ENCODE measurements around the gene CCDC97. TPM values are rescaled to one million over a fixed set of nuclear protein-coding genes. Genes with fewer than 3 reads are reported as not detected.

The CCDC97 gene
- total RNA-seq, 1 experiment from 2014 or later = 39.4 TPM

DNA sequence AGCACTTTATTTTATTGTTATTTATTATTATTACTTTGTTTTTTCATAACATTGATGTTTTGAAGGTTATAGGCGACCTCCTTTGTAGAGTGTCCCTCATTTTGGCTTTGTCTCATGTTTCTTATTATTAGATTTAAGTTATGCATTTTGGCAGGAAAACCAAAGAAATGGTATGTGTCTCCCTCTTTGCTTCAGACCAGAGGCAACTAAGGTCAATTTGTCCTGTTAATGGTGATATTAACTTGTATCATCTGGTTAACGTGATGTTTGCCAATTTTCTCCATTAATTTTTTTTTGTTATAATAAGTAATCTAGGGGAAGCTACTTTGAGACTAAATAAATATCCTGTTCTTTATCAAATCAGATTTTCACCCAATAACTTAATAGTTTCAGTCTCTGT lies 62.5 kb downstream of the CCDC97 start:
- no peak overlapping the region for H3K18ac ChIP-seq (ENCODE audit: insufficient read length, low read depth, low read length)
- H4K8ac ChIP-seq (replicated peaks; ENCODE audit: insufficient read length, low read depth, low read length) = no peak overlapping the region
- TF ChIP-seq, protein P1, sequence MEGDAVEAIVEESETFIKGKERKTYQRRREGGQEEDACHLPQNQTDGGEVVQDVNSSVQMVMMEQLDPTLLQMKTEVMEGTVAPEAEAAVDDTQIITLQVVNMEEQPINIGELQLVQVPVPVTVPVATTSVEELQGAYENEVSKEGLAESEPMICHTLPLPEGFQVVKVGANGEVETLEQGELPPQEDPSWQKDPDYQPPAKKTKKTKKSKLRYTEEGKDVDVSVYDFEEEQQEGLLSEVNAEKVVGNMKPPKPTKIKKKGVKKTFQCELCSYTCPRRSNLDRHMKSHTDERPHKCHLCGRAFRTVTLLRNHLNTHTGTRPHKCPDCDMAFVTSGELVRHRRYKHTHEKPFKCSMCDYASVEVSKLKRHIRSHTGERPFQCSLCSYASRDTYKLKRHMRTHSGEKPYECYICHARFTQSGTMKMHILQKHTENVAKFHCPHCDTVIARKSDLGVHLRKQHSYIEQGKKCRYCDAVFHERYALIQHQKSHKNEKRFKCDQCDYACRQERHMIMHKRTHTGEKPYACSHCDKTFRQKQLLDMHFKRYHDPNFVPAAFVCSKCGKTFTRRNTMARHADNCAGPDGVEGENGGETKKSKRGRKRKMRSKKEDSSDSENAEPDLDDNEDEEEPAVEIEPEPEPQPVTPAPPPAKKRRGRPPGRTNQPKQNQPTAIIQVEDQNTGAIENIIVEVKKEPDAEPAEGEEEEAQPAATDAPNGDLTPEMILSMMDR (conservative IDR thresholded peaks at IDR 0.05) = no peak
- H3K27ac ChIP-seq (ENCODE audit: insufficient read length, low read depth, low read length) = no peak overlapping the region
- H3K79me2 ChIP-seq (ENCODE audit: insufficient read depth, low read length) = no peaks in the 10 kb centered on the region
- H3T11ph ChIP-seq (ENCODE audit: low read length) = no peak overlapping the region
- H4K5ac ChIP-seq (ENCODE audit: insufficient read length, low read depth, low read length) = no peak overlapping the region
- peaks cover 7% of the 10 kb centered on the region for H3K23me2 ChIP-seq (ENCODE audit: insufficient read length, low read depth, low read length, poor library complexity, severe bottlenecking)
- H3K56ac ChIP-seq (ENCODE audit: insufficient read length, low read depth, low read length) = no peak overlapping the region
- H2BK5ac ChIP-seq (ENCODE audit: insufficient read length, low read length) = no peak overlapping the region
- H3K79me1 ChIP-seq (ENCODE audit: insufficient read depth, low read depth, low read length, poor library complexity, severe bottlenecking) = no peaks in the 10 kb centered on the region
- no peak overlapping the region for H4K91ac ChIP-seq (ENCODE audit: insufficient read length, low read depth, low read length)
- no peak overlapping the region for H2BK120ac ChIP-seq (ENCODE audit: low read depth, low read length, poor library complexity, severe bottlenecking)
- H4K20me1 ChIP-seq (ENCODE audit: control insufficient read depth, insufficient read depth, insufficient read length) = no peaks in the 10 kb centered on the region
- no peak overlapping the region for H2BK12ac ChIP-seq (ENCODE audit: insufficient read length, low read depth, low read length)
- no peak overlapping the region for H3K4ac ChIP-seq (ENCODE audit: low read depth, low read length)
- H3K27ac Mint-ChIP-seq = no peak overlapping the region
- H2BK20ac ChIP-seq (ENCODE audit: low read depth, low read length, poor library complexity, severe bottlenecking) = no peak overlapping the region
- peaks cover 10 to 14% of the 10 kb centered on the region in 2 experiments for H3K4me1 Mint-ChIP-seq
- H3K14ac ChIP-seq (ENCODE audit: insufficient read depth, low read length) = no peak overlapping the region
- no peak overlapping the region for H3K9ac ChIP-seq (ENCODE audit: extremely low read depth, insufficient read length, low read length)
- peaks cover 2% of the 10 kb centered on the region; the same call in 1 of the 2 replicates for H3K4me1 ChIP-seq (ENCODE audit: insufficient read depth, low read length)
- no peak overlapping the region for H2BK15ac ChIP-seq (ENCODE audit: low read depth, low read length)
- H2AK5ac ChIP-seq (ENCODE audit: insufficient read length, low read length) = no peak overlapping the region
- no peaks in the 10 kb centered on the region for H3K9me3 ChIP-seq (ENCODE audit: control insufficient read depth, low read depth, low read length)
- H3K4me3 Mint-ChIP-seq = no peak overlapping the region
- whole genome bisulfite sequencing (ENCODE audit: extremely low coverage, insufficient read length, low lambda C conversion rate) = no CpG with 5 or more reads among the region's 2 CpGs
- no peaks in the 10 kb centered on the region for H3K27me3 ChIP-seq (ENCODE audit: insufficient read depth, low read length)
- H3K4me2 ChIP-seq (ENCODE audit: insufficient read depth, insufficient read length, low read length) = no peak overlapping the region
- no peak overlapping the region for H3K23ac ChIP-seq (ENCODE audit: insufficient read length, low read depth, low read length)
- H2AFZ ChIP-seq (ENCODE audit: low read length) = no peak overlapping the region
- H3K36me3 Mint-ChIP-seq (ENCODE audit: insufficient read depth in 1 of 3, low read depth in 3 of 3) = no peaks in the 10 kb centered on the region
- DNase-seq = no peak
- H3K9me3 Mint-ChIP-seq = no peaks in the 10 kb centered on the region; a peak in 1 of 5 replicates
- H3K27me3 Mint-ChIP-seq (ENCODE audit: low read depth) = peaks cover 7% of the 10 kb centered on the region

All from H9 (cell line).